Keratinocyte (primary cell): ENCODE results near the gene ST6GALNAC6. TPM values are rescaled to one million over a fixed set of nuclear protein-coding genes. Genes with fewer than 3 reads are reported as not detected.

ENCODE experiments used
- DNase-seq: peaks from one replicate; pipeline ENCODE4 v3.0.0-alpha.2; 2011; ENCODE audit warnings: low read depth, missing footprints, low spot score
- FAIRE-seq: peaks from 2 replicates; lab custom pipeline; 2011; peaks lifted over from hg19 to GRCh38; lab: Jason Lieb, UNC
- H2AFZ ChIP-seq: 2 replicates; pipeline ENCODE4 v1.6.0; 2012; ENCODE audit warnings: low read length, control low read depth, inconsistent platforms; ENCODE audit not compliant: control insufficient read depth
- H3K27ac ChIP-seq: 2 replicates; pipeline ENCODE4 v1.5.1; 2011; ENCODE audit warnings: low read length; ENCODE audit not compliant: control insufficient read depth, insufficient read depth
- H3K27me3 ChIP-seq: 3 replicates; pipeline ENCODE4 v1.6.0; 2011; ENCODE audit warnings: low read length; ENCODE audit not compliant: control insufficient read depth, insufficient read depth; ENCODE audit errors: extremely low read depth
- H3K36me3 ChIP-seq, 2 experiments: 2 replicates in 1 of 2; 3 replicates in 1 of 2; pipeline ENCODE4 v1.5.1; 2011; ENCODE audit warnings: low read length in 2 of 2, mild to moderate bottlenecking in 1 of 2; ENCODE audit not compliant: control insufficient read depth in 2 of 2, insufficient read depth in 2 of 2; ENCODE audit errors: extremely low read depth in 1 of 2
- H3K4me1 ChIP-seq: 3 replicates; pipeline ENCODE4 v1.5.1; 2011; ENCODE audit warnings: low read length; ENCODE audit not compliant: control insufficient read depth, insufficient read depth; ENCODE audit errors: extremely low read depth
- H3K4me2 ChIP-seq: 3 replicates; pipeline ENCODE4 v1.6.0; 2011; ENCODE audit warnings: low read depth, low read length; ENCODE audit not compliant: control insufficient read depth, insufficient read depth; ENCODE audit errors: extremely low read depth
- H3K4me3 ChIP-seq, 3 experiments: fragments of 200-600 bp in 1 of 3; sonication (generic) in 1 of 3; 2 replicates in 2 of 3; 3 replicates in 1 of 3; pipeline ENCODE4 v1.5.1; 2011 to 2016; ENCODE audit warnings: low read length in 3 of 3, mild to moderate bottlenecking in 3 of 3, control low read depth in 2 of 3, inconsistent platforms in 1 of 3, low read depth in 1 of 3, mixed read lengths in 1 of 3, mixed run types in 1 of 3, moderate library complexity in 1 of 3; ENCODE audit not compliant: control insufficient read depth in 2 of 3, insufficient read depth in 2 of 3; ENCODE audit errors: extremely low read depth in 1 of 3
- H3K79me2 ChIP-seq: 2 replicates; pipeline ENCODE4 v1.6.0; 2012; ENCODE audit warnings: low read length; ENCODE audit not compliant: control insufficient read depth, insufficient read depth
- H3K9ac ChIP-seq: 3 replicates; pipeline ENCODE4 v1.6.0; 2011; ENCODE audit warnings: low read length; ENCODE audit not compliant: control insufficient read depth, insufficient read depth; ENCODE audit errors: extremely low read depth
- H3K9me1 ChIP-seq: 3 replicates; pipeline ENCODE4 v1.6.0; 2011; ENCODE audit warnings: low read length; ENCODE audit not compliant: control insufficient read depth, insufficient read depth; ENCODE audit errors: extremely low read depth
- H3K9me3 ChIP-seq: 2 replicates; pipeline ENCODE4 v1.5.1; 2012; ENCODE audit warnings: low read depth, low read length; ENCODE audit not compliant: control insufficient read depth
- H4K20me1 ChIP-seq: 3 replicates; pipeline ENCODE4 v1.6.0; 2011; ENCODE audit warnings: low read length; ENCODE audit not compliant: control insufficient read depth, insufficient read depth; ENCODE audit errors: extremely low read depth
- EZH2 ChIP-seq: IDR thresholded peaks from one replicate; pipeline ENCODE4 v1.6.1; 2012; ENCODE audit warnings: inconsistent platforms, mild to moderate bottlenecking, low read length, moderate library complexity
- dilution Hi-C: fragments of 300-500 bp; cut with MboI; formaldehyde crosslinking; loops from one replicate; pipeline ENCODE4 v1.7.0; 2020; ENCODE audit warnings: low sequenced_read_pairs; ENCODE audit not compliant: extremely low pct_ligation_motif_present
- polyA plus RNA-seq, 5 experiments: library from polyadenylated mRNA; depleted of rRNA in 3 of 5; stranded (reverse) in 3 of 5; stranded (forward) in 1 of 5; unstranded in 1 of 5; fragments of >200 nt; gene quantifications; 1 replicate in 1 of 5; 2 replicates in 3 of 5; 3 replicates in 1 of 5; pipeline versions ENCODE4 v1.2.1 to v1.2.3, GENCODE V29; 2011 to 2012; ENCODE audit warnings: missing spikeins in 2 of 5, low read depth in 1 of 5, low replicate concordance in 1 of 5
- TF ChIP-seq, protein P1 (sequence below), 3 experiments: IDR thresholded peaks in 1 of 3; conservative IDR thresholded peaks in 1 of 3; optimal IDR thresholded peaks in 1 of 3; 2 replicates in 2 of 3; 3 replicates in 1 of 3; pipeline versions ENCODE3 to v1.5.1; 2011; ENCODE audit warnings: low read length in 3 of 3, mild to moderate bottlenecking in 3 of 3, moderate library complexity in 2 of 3, control low read depth in 1 of 3, inconsistent platforms in 1 of 3; ENCODE audit not compliant: insufficient read depth in 2 of 3; ENCODE audit errors: extremely low read depth in 1 of 3

The ST6GALNAC6 gene
- polyA plus RNA-seq, 1 donor (not counting 4 experiments of a cell fraction or from before 2014, with no cell fraction given) = 21.1 TPM

GRCh38 chr9:127860779-127861178 is 38.6 kb downstream of the ST6GALNAC6 start:
- dilution Hi-C loops = no loop called here
- no peaks in the 10 kb centered on the region for H3K36me3 ChIP-seq
- H3K4me1 ChIP-seq = no peaks in the 10 kb centered on the region
- peaks cover 4% of the 10 kb centered on the region for H3K27me3 ChIP-seq
- H4K20me1 ChIP-seq = no peaks in the 10 kb centered on the region
- no peak overlapping the region for H3K4me3 ChIP-seq
- H3K79me2 ChIP-seq = no peaks in the 10 kb centered on the region
- no peaks in the 10 kb centered on the region for H3K9me1 ChIP-seq
- H3K9me3 ChIP-seq = no peaks in the 10 kb centered on the region
- H3K4me2 ChIP-seq = no peak overlapping the region
- FAIRE-seq (no peak), DNase-seq (no peak)
- no peak overlapping the region for H3K27ac ChIP-seq
- no peak overlapping the region for H2AFZ ChIP-seq
- no peak overlapping the region for H3K9ac ChIP-seq
- TF ChIP-seq, protein P1, sequence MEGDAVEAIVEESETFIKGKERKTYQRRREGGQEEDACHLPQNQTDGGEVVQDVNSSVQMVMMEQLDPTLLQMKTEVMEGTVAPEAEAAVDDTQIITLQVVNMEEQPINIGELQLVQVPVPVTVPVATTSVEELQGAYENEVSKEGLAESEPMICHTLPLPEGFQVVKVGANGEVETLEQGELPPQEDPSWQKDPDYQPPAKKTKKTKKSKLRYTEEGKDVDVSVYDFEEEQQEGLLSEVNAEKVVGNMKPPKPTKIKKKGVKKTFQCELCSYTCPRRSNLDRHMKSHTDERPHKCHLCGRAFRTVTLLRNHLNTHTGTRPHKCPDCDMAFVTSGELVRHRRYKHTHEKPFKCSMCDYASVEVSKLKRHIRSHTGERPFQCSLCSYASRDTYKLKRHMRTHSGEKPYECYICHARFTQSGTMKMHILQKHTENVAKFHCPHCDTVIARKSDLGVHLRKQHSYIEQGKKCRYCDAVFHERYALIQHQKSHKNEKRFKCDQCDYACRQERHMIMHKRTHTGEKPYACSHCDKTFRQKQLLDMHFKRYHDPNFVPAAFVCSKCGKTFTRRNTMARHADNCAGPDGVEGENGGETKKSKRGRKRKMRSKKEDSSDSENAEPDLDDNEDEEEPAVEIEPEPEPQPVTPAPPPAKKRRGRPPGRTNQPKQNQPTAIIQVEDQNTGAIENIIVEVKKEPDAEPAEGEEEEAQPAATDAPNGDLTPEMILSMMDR (optimal IDR thresholded peaks at IDR 0.05 in 1 of 3, IDR thresholded peaks at IDR 0.05 in 1 of 3, conservative IDR thresholded peaks at IDR 0.05 in 1 of 3; ENCODE audit: extremely low read depth in 1 of 3, insufficient read depth in 2 of 3, low read length in 3 of 3) = no peak
- no peak for TF ChIP-seq EZH2

DNA sequence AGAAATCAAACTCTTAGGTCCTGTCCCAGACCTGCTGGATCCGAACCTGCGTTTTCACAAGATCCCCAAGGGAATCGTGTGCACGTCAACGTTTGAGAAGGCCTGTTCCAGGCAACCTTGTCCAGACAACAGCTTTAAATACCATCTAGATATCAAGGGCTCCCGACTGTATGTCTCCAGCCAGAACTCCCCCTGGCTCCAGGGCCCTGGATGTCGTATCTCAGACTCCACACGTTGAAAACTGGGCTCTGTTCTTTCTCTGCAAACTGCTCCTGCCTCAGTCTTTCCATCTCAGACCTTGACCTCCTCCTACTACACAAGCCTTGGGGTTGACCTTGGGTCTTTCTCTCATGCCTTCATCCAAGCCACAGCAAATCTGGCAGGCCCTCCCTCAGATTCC is 39.1 kb downstream of the ST6GALNAC6 start:
- no peak overlapping the region for H3K4me2 ChIP-seq
- H3K4me1 ChIP-seq = no peaks in the 10 kb centered on the region
- dilution Hi-C loops = no loop called here
- no peak overlapping the region for H2AFZ ChIP-seq
- no peaks in the 10 kb centered on the region for H3K36me3 ChIP-seq
- FAIRE-seq = no peak
- H3K4me3 ChIP-seq = no peak overlapping the region
- no peak for DNase-seq
- H3K9me3 ChIP-seq = no peaks in the 10 kb centered on the region
- H3K27ac ChIP-seq = no peak overlapping the region
- peaks cover 4% of the 10 kb centered on the region for H3K27me3 ChIP-seq
- no peaks in the 10 kb centered on the region for H3K79me2 ChIP-seq
- no peaks in the 10 kb centered on the region for H4K20me1 ChIP-seq
- H3K9ac ChIP-seq = no peak overlapping the region
- H3K9me1 ChIP-seq = no peaks in the 10 kb centered on the region
- no peak for TF ChIP-seq EZH2
- TF ChIP-seq, protein P1 (optimal IDR thresholded peaks at IDR 0.05 in 1 of 3, IDR thresholded peaks at IDR 0.05 in 1 of 3, conservative IDR thresholded peaks at IDR 0.05 in 1 of 3; ENCODE audit: extremely low read depth in 1 of 3, insufficient read depth in 2 of 3, low read length in 3 of 3) = no peak
